ENCODE measurements around the gene BTBD6. TPM values are rescaled to one million over a fixed set of nuclear protein-coding genes. Genes with fewer than 3 reads are reported as not detected.

The BTBD6 gene
- total and polyA plus RNA-seq, 9 of the 15 experiments (the other 6 are each of a cell fraction or from before 2014, with no cell fraction given), result not detected

GRCh38 chr14:105260959-105261358 lies 12.6 kb downstream of the BTBD6 start (continued):
- TF ChIP-seq ZNF140 (CRISPR knock-in tag; IDR thresholded peaks at IDR 0.05) (no peak), ZEB2 (IDR thresholded peaks at IDR 0.05) (no peak)
- TF ChIP-seq, protein P1, sequence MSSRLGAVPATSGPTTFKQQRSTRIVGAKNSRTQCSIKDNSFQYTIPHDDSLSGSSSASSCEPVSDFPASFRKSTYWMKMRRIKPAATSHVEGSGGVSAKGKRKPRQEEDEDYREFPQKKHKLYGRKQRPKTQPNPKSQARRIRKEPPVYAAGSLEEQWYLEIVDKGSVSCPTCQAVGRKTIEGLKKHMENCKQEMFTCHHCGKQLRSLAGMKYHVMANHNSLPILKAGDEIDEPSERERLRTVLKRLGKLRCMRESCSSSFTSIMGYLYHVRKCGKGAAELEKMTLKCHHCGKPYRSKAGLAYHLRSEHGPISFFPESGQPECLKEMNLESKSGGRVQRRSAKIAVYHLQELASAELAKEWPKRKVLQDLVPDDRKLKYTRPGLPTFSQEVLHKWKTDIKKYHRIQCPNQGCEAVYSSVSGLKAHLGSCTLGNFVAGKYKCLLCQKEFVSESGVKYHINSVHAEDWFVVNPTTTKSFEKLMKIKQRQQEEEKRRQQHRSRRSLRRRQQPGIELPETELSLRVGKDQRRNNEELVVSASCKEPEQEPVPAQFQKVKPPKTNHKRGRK (tag; IDR thresholded peaks at IDR 0.05), result no peak

- H3K27ac ChIP-seq (ENCODE audit: extremely low read depth, low read depth, low read length), result no peak overlapping the region
- no peaks in the 10 kb centered on the region for H3K4me1 ChIP-seq (replicated peaks in 1 of 2; ENCODE audit: control insufficient read depth in 2 of 2, insufficient read depth in 2 of 2, low read length in 2 of 2)
- no peaks in the 10 kb centered on the region for H4K20me1 ChIP-seq (replicated peaks; ENCODE audit: control insufficient read depth, insufficient read depth, low read length)
- 94% methylated on average over 7 of the region's 20 CpGs for WGBS (ENCODE audit: insufficient coverage, low coverage, missing lambda C conversion rate)
- no peak overlapping the region for H3K4me2 ChIP-seq (ENCODE audit: insufficient read depth, low read length)
- DNase-seq (ENCODE audit: extremely low read depth in 1 of 4, low spot score in 3 of 4) (no peak), FAIRE-seq (no peak), ATAC-seq (no peak)
- BruUV-seq (replicated peaks), result no TSS peak
- in situ Hi-C loops (cut with MboI) (loop anchor here (10.0 kb wide), 1 partner anchor 83 kb away; no protein-coding TSS in a partner anchor), intact Hi-C loops (cut with micrococcal nuclease) (no loop called here)
- ChIA-PET POLR2A (no interaction called here), CTCF (ENCODE audit: low intra/inter-chr PET ratio) (no interaction called here)
- H3K27me3 ChIP-seq (ENCODE audit: control insufficient read depth in 2 of 2, insufficient read depth in 2 of 2, low read length in 2 of 2), result no peaks in the 10 kb centered on the region
- no peaks in the 10 kb centered on the region; the same call in 2 of the 3 replicates for H3K36me3 ChIP-seq (ENCODE audit: control insufficient read depth, insufficient read depth, low read length)
- H3K9me3 ChIP-seq (replicated peaks; ENCODE audit: control insufficient read depth, insufficient read depth, low read depth, low read length), result no peaks in the 10 kb centered on the region
- H3K9me1 ChIP-seq (ENCODE audit: control insufficient read depth, insufficient read depth, low read length), result no peaks in the 10 kb centered on the region
- H3K4me3 ChIP-seq, result no peak overlapping the region
- H2AFZ ChIP-seq (ENCODE audit: low read depth, low read length), result no peak overlapping the region
- no peaks in the 10 kb centered on the region for H3K79me2 ChIP-seq (ENCODE audit: control insufficient read depth, insufficient read depth, low read length)
- H3K9ac ChIP-seq (ENCODE audit: insufficient read depth in 1 of 2, low read depth in 2 of 2, low read length in 2 of 2), result no peak overlapping the region; a peak in 1 of 4 replicates
- TF ChIP-seq MCM3 (IDR thresholded peaks at IDR 0.05), result no peak
- TF ChIP-seq MNT (conservative IDR thresholded peaks at IDR 0.05), result no peak
- no peak for TF ChIP-seq SREBF2 (CRISPR knock-in tag; IDR thresholded peaks at IDR 0.05)
- TF ChIP-seq, protein P2, sequence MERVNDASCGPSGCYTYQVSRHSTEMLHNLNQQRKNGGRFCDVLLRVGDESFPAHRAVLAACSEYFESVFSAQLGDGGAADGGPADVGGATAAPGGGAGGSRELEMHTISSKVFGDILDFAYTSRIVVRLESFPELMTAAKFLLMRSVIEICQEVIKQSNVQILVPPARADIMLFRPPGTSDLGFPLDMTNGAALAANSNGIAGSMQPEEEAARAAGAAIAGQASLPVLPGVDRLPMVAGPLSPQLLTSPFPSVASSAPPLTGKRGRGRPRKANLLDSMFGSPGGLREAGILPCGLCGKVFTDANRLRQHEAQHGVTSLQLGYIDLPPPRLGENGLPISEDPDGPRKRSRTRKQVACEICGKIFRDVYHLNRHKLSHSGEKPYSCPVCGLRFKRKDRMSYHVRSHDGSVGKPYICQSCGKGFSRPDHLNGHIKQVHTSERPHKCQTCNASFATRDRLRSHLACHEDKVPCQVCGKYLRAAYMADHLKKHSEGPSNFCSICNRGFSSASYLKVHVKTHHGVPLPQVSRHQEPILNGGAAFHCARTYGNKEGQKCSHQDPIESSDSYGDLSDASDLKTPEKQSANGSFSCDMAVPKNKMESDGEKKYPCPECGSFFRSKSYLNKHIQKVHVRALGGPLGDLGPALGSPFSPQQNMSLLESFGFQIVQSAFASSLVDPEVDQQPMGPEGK (CRISPR knock-in tag; IDR thresholded peaks at IDR 0.05; ENCODE audit: borderline replicate concordance), result no peak
- TF ChIP-seq, protein P3, sequence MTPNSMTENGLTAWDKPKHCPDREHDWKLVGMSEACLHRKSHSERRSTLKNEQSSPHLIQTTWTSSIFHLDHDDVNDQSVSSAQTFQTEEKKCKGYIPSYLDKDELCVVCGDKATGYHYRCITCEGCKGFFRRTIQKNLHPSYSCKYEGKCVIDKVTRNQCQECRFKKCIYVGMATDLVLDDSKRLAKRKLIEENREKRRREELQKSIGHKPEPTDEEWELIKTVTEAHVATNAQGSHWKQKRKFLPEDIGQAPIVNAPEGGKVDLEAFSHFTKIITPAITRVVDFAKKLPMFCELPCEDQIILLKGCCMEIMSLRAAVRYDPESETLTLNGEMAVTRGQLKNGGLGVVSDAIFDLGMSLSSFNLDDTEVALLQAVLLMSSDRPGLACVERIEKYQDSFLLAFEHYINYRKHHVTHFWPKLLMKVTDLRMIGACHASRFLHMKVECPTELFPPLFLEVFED (CRISPR knock-in tag; conservative IDR thresholded peaks at IDR 0.05), result no peak
- no peak for TF ChIP-seq OTX1 (CRISPR knock-in tag; IDR thresholded peaks at IDR 0.05)
- TF ChIP-seq ZNF23 (CRISPR knock-in tag; IDR thresholded peaks at IDR 0.05), result no peak
- TF ChIP-seq ZBTB5 (IDR thresholded peaks at IDR 0.05), result no peak
- TF ChIP-seq POLR2G (IDR thresholded peaks at IDR 0.05; ENCODE audit: low read depth, low read length), result no peak
- TF ChIP-seq TCFL5 (CRISPR knock-in tag; conservative IDR thresholded peaks at IDR 0.05), result no peak
These were observed 13.4 kb downstream of the BTBD6 start for GRCh38 chr14:105261781-105262180.
